ENCODE measurements around the gene DHX30.

DNA sequence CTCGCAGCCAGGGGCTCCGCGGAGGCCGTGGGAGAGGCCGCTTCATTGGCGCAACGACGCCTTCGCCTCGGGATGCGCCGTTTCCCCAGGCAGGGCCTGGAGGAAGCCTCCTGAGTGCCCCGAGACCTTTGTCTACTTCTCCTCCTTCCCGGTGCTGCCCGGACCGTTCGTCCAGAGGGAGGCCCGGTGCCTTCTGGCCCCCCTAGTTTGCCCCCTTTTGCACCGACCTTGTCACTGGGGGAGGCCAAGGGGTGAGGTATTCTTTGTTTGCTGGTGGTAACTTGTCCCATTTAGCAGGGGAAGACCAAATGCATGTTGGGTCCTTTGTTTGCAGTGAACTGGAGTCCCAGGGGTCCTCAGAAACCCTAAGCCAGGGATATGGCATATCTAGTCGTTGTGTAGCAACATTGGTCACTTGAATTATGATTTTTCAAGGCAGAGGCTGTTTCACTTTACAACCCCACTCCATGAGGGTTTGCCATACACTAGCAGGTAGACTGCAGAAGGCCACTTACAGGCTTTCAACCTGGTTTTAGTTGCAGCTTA lies 615 bp downstream of the DHX30 start:
- TF ChIP-seq, protein P1, sequence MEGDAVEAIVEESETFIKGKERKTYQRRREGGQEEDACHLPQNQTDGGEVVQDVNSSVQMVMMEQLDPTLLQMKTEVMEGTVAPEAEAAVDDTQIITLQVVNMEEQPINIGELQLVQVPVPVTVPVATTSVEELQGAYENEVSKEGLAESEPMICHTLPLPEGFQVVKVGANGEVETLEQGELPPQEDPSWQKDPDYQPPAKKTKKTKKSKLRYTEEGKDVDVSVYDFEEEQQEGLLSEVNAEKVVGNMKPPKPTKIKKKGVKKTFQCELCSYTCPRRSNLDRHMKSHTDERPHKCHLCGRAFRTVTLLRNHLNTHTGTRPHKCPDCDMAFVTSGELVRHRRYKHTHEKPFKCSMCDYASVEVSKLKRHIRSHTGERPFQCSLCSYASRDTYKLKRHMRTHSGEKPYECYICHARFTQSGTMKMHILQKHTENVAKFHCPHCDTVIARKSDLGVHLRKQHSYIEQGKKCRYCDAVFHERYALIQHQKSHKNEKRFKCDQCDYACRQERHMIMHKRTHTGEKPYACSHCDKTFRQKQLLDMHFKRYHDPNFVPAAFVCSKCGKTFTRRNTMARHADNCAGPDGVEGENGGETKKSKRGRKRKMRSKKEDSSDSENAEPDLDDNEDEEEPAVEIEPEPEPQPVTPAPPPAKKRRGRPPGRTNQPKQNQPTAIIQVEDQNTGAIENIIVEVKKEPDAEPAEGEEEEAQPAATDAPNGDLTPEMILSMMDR (IDR thresholded peaks at IDR 0.05) = no peak
- TF ChIP-seq POLR2A (IDR thresholded peaks at IDR 0.05) = no peak
